ENCODE results near the gene USE1.

GRCh38 chr19:17219286-17219685, 4.1 kb downstream of the USE1 start:
- no peak for TF ChIP-seq CTCF (IDR thresholded peaks at IDR 0.05)
- no peak for TF ChIP-seq POLR2A (IDR thresholded peaks at IDR 0.05)
- TF ChIP-seq POLR2AphosphoS5 (IDR thresholded peaks at IDR 0.05), result no peak

Data from breast epithelium (tissue), 3 donors.